DOHH2 (cell line): Measurements from ENCODE around the gene CAPN1.

ENCODE experiments used
- CTCF ChIP-seq: fragments of 200-600 bp; sonication (generic); IDR thresholded peaks from one replicate; pipeline ENCODE4 v1.5.1; 2014; ENCODE audit warnings: antibody characterized with exemption, mild to moderate bottlenecking, low read depth, low read length; ENCODE audit not compliant: poor library complexity, severe bottlenecking
- EZH2phosphoT487 ChIP-seq: fragments of 200-600 bp; sonication (generic); IDR thresholded peaks from 2 replicates; pipeline ENCODE4 v1.6.1; 2017; ENCODE audit warnings: borderline replicate concordance, mild to moderate bottlenecking, antibody characterized with exemption, low read length, moderate library complexity, mixed read lengths

GRCh38 chr11:65132238-65132987 is 49.3 kb upstream of the CAPN1 start:
- TF ChIP-seq CTCF (no peak), EZH2phosphoT487 (no peak)
